ENCODE data around the gene DGKI.

GRCh38 chr7:137684776-137685175 is 162.0 kb downstream of the DGKI start:
- TF ChIP-seq CTCF (IDR thresholded peaks at IDR 0.05; ENCODE audit: low read depth, low read length): no peak
- no peak for TF ChIP-seq EZH2phosphoT487 (IDR thresholded peaks at IDR 0.05; ENCODE audit: low read depth)
